Stimulated activated CD4-positive, alpha-beta T cell treated with anti-CD3 and anti-CD28 coated beads, Interleukin-2, amount 100 ng/mL, for 48 hours (primary cell): ENCODE data around the gene MRPL32.

Experiments
- DNase-seq, 2 donors: peaks; one replicate each; pipeline ENCODE4 v3.0.0-alpha.2; 2020

MRPL32 gene

GRCh38 chr7:42972699-42973500, 40.7 kb downstream of the MRPL32 start:
- DNase-seq: no peak

GRCh38 chr7:42976371-42976770, 44.2 kb downstream of the MRPL32 start:
- no peak for DNase-seq

- DNase-seq: no peak
Observed at GRCh38 chr7:42978496-42978895, 46.3 kb downstream of the MRPL32 start.

- DNase-seq: no peak
Observed at GRCh38 chr7:42980084-42980483, 47.9 kb downstream of the MRPL32 start.

GRCh38 chr7:42980514-42980913, 48.3 kb downstream of the MRPL32 start:
- no peak for DNase-seq

GRCh38 chr7:42981601-42982000, 49.4 kb downstream of the MRPL32 start:
- no peak for DNase-seq

GRCh38 chr7:42982604-42983115, 50.5 kb downstream of the MRPL32 start:
- DNase-seq: no peak

- no peak for DNase-seq
Observed at GRCh38 chr7:42984137-42984536, 52.0 kb downstream of the MRPL32 start.

- no peak for DNase-seq
Observed at GRCh38 chr7:42986213-42986612, 54.0 kb downstream of the MRPL32 start.

- no peak for DNase-seq
Observed at GRCh38 chr7:42986781-42987248, 54.6 kb downstream of the MRPL32 start.
